Chondrocyte (in vitro differentiated cells): Measurements from ENCODE around the gene CABP5. TPM values are rescaled to one million over a fixed set of nuclear protein-coding genes. Genes with fewer than 3 reads are reported as not detected.

Source experiments
- DNase-seq: peaks from one replicate; pipeline ENCODE4 v3.0.0; 2021; ENCODE audit warnings: mixed read lengths, low spot score
- H3K27ac Mint-ChIP-seq: one replicate; pipeline ENCODE4 v1.8.0; 2021; ENCODE audit warnings: mild to moderate bottlenecking, moderate library complexity, mixed read lengths; ENCODE audit not compliant: unreplicated experiment
- H3K27me3 Mint-ChIP-seq: 2 replicates; pipeline ENCODE4 v1.8.0; 2021; ENCODE audit warnings: low read depth, mixed read lengths
- H3K36me3 Mint-ChIP-seq: 2 replicates; pipeline ENCODE4 v1.8.0; 2021; ENCODE audit warnings: low read depth, mixed read lengths
- H3K4me1 Mint-ChIP-seq: 2 replicates; pipeline ENCODE4 v1.8.0; 2021; ENCODE audit warnings: low read depth, mild to moderate bottlenecking, mixed read lengths
- H3K4me3 Mint-ChIP-seq: one replicate; pipeline ENCODE4 v1.8.0; 2021; ENCODE audit warnings: mild to moderate bottlenecking, moderate library complexity, mixed read lengths; ENCODE audit not compliant: unreplicated experiment
- H3K9me3 Mint-ChIP-seq: 2 replicates; pipeline ENCODE4 v1.8.0; 2021; ENCODE audit warnings: low read depth, mixed read lengths
- CTCF ChIP-seq: fragments of 200-600 bp; sonication (generic); IDR thresholded peaks from 2 replicates; pipeline ENCODE4 v1.5.0; 2021; ENCODE audit warnings: antibody characterized with exemption, mild to moderate bottlenecking, moderate library complexity
- total RNA-seq: library from RNA; stranded (reverse); gene quantifications from 3 replicates; pipeline ENCODE4 v1.2.1, GENCODE V29; 2021

CABP5 gene
- total RNA-seq, 1 donor from 2014 or later: not detected

DNA sequence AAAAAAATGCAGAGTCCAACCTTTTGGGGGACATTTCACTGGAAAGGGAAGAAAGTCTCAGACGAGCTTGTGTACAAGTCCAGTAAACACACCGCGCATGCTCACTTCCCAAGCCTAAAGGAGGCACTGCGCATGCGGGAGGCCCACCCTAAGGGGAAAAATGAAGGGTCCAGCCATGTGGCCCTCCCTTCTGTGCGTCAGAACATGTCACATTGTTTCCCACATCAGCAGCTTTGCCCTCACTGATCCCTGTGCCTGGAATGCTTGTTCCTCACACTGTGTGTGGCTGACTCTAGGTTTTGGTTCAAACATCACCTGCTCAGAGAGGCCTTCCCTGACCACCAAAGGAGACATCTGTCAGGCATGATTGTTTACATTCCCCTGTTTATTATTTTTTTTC, 45.1 kb downstream of the CABP5 start:
- DNase-seq: no peak
- Mint-ChIP-seq H3K27me3 (peaks cover 10% of the 10 kb centered on the region), H3K27ac (no peak overlapping the region), H3K36me3 (no peaks in the 10 kb centered on the region), H3K9me3 (peaks cover 3% of the 10 kb centered on the region), H3K4me1 (no peaks in the 10 kb centered on the region), H3K4me3 (no peak overlapping the region)
- no peak for TF ChIP-seq CTCF

- Mint-ChIP-seq H3K27me3 (peaks cover 10% of the 10 kb centered on the region), H3K9me3 (peaks cover under 1% of the 10 kb centered on the region), H3K36me3 (no peaks in the 10 kb centered on the region), H3K4me3 (no peak overlapping the region), H3K4me1 (no peaks in the 10 kb centered on the region), H3K27ac (no peak overlapping the region)
- no peak for TF ChIP-seq CTCF
- DNase-seq: no peak
Measured at GRCh38 chr19:47996230-47996727, 47.6 kb downstream of the CABP5 start.

DNA sequence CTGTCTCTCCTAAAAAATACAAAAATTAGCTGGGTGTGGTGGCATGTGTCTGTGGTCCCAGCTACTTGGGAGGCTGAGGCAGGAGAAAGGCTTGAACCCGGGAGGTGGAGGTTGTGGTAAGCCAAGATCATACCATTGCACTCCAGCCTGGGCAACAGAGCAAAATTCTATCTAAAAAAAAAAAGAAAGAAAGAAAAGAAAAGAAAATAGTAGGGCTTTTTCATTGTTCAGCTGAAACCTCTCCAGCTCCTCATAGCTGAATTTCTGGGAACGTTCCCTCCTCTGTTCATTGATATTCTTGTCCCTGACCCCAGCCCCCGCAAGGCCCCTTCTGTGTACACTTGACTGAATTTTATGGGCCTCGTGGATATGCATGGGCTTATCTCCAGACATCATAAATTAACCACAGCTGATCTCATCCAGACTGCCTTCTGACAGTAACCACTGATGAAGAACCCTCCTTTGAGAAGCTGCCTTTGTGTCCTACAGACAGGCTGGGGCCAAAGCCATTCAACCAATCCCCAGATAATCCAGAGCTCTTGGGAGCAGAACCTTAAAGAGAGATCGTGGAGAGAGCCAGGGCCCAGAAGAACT, 49.6 kb downstream of the CABP5 start, which contains the start of gene ELSPBP1:
Gene ELSPBP1, plus strand, starts transcription at position 424 of the 594 bp plus-strand sequence. CDS start 14,036 bp downstream, outside the sequence.
- no peak within 1 kb of the TSS for H3K27ac Mint-ChIP-seq
- no peaks in the 10 kb centered on the region for H3K9me3 Mint-ChIP-seq
- no peaks in the 10 kb centered on the region for H3K4me1 Mint-ChIP-seq
- no peak for TF ChIP-seq CTCF
- no peaks in the 10 kb centered on the region for H3K36me3 Mint-ChIP-seq
- DNase-seq: no peak
- H3K4me3 Mint-ChIP-seq: no peak within 1 kb of the TSS
- peaks cover 24% of the 10 kb centered on the region for H3K27me3 Mint-ChIP-seq

DNA sequence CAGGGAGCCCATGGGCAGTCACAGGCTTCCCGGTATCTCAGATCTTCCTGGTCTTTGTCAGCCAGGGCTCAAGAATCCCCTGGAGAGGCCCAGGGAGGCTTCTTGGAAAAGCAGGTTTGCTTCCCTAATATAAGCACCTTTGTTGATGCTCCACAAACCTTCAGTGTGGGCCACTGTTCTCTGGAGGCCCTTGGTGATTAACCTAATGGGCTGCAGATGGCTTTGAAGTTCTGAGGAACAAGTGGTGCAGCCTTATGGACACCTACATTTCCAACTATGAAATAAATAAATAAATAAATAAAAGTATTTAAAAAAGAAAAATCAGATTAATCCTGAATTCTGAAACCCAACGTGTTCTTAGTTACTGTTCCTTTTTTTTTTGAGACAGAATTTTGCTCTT, 51.8 kb downstream of the CABP5 start, which contains the start of gene BSPH1:
Gene BSPH1, minus strand, starts transcription at position 101 of the 400 bp plus-strand sequence. Its CDS starts 89 bp downstream, at position 12.
- Mint-ChIP-seq H3K36me3 (no peaks in the 10 kb centered on the region), H3K9me3 (no peaks in the 10 kb centered on the region), H3K4me1 (no peaks in the 10 kb centered on the region), H3K27ac (no peak within 1 kb of the TSS), H3K4me3 (no peak within 1 kb of the TSS), H3K27me3 (peaks cover 24% of the 10 kb centered on the region)
- no peak for TF ChIP-seq CTCF
- no peak for DNase-seq

DNA sequence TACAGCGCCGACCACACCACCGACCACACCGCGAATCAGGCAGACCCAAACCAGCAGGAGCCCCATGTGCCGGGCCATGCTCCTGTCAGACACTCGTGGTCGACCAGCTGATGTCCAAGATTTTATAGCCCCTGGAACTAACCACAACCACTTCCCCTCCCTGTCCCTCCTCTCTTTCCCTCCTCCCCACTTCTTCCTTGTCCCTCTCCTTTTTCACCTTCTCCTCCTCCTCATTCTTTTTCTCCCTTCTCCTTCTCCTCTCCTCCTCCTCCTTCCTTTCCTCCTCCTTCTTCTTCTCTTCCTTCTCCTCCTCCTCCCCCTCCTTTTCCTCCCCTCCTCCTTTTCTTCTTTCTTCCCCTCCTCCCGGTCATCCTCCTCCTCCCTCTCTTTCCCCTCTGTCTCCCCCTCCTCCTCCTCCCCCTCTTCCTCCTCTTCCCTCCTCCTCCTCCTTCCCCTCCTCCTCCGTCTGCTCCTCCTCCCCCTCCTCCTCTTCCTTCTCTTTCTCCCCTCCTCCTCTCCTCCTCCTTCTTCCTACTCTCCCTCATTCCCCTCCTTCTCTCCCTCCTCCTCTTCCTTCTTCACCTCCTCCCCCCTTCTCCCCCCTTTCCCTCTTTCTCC, 52.6 kb downstream of the CABP5 start:
- peaks cover 22% of the 10 kb centered on the region for H3K27me3 Mint-ChIP-seq
- H3K27ac Mint-ChIP-seq: no peak overlapping the region
- no peaks in the 10 kb centered on the region for H3K9me3 Mint-ChIP-seq
- no peaks in the 10 kb centered on the region for H3K36me3 Mint-ChIP-seq
- H3K4me3 Mint-ChIP-seq: no peak overlapping the region
- DNase-seq: no peak
- TF ChIP-seq CTCF: no peak
- H3K4me1 Mint-ChIP-seq: no peaks in the 10 kb centered on the region

Other genes starting within 250 kb of the CABP5 start
- gene TPRX1, start 239.5 kb downstream of the CABP5 start, total RNA-seq: not detected in 3 replicates
- gene CRX, start 222.1 kb downstream of the CABP5 start, total RNA-seq: not detected in 3 replicates
- not detected in 3 replicates for gene TPRX2, start 184.8 kb downstream of the CABP5 start, total RNA-seq
- gene SULT2A1, start 157.8 kb downstream of the CABP5 start, total RNA-seq: not detected in 3 replicates
- gene BSPH1, start 51.9 kb downstream of the CABP5 start, total RNA-seq: not detected in 3 replicates
- not detected in 3 replicates for gene ELSPBP1, start 49.4 kb downstream of the CABP5 start, total RNA-seq
- gene PLA2G4C, start 66.7 kb upstream of the CABP5 start, total RNA-seq: 1.9 to 5.6 TPM (median 4.0 TPM) in 3 replicates
- gene LIG1, start 126.3 kb upstream of the CABP5 start, total RNA-seq: 12.1 to 24.7 TPM (median 17.0 TPM) in 3 replicates
- 5.0 to 5.9 TPM (median 5.6 TPM) in 3 replicates for gene ZSWIM9, start 126.6 kb upstream of the CABP5 start, total RNA-seq
- gene CARD8, start 211.8 kb upstream of the CABP5 start, total RNA-seq: 19.8 to 29.5 TPM (median 23.3 TPM) in 3 replicates
- 0.27 to 0.97 TPM (median 0.87 TPM) in 3 replicates for gene ZNF114, start 226.0 kb upstream of the CABP5 start, total RNA-seq